ENCODE data around the gene PTPN22. TPM values are rescaled to one million over a fixed set of nuclear protein-coding genes. Genes with fewer than 3 reads are reported as not detected.

Gene PTPN22
- total RNA-seq, 1 experiment from 2014 or later: not detected

DNA sequence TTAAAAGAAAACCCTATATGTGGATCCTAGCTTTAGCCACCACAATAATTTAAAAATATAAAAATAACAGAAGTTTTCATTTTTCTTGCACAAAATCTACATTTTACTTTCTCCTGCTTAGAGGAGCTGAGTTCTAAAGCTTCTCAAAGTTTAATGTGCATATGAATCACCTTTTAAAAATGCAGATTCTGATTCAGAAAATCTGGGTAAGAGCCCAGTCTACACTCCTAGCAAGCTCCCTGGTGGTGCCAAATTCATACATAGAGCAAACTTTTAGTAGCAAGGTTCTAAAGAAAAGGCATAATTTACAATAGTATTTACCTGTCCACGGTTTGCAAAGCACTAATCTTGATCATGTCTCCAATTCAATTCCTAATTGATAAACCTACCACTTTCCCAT, 78.5 kb downstream of the PTPN22 start:
- no peak overlapping the region for H3K27ac Mint-ChIP-seq
- H3K9me3 Mint-ChIP-seq: no peaks in the 10 kb centered on the region
- DNase-seq (ENCODE audit: low spot score): no peak
- H3K4me1 Mint-ChIP-seq: peaks cover 20% of the 10 kb centered on the region
- CTCF ChIA-PET: no interaction called here
- H3K36me3 Mint-ChIP-seq: peaks cover 32% of the 10 kb centered on the region
- no peak overlapping the region for H3K4me3 Mint-ChIP-seq
- H3K27me3 Mint-ChIP-seq (ENCODE audit: low read depth): no peaks in the 10 kb centered on the region
- TF ChIP-seq TEAD1 (CRISPR knock-in tag; IDR thresholded peaks at IDR 0.05) (no peak), ZBTB21 (CRISPR knock-in tag; IDR thresholded peaks at IDR 0.05; ENCODE audit: borderline replicate concordance) (no peak), NFATC4 (CRISPR knock-in tag; IDR thresholded peaks at IDR 0.05) (no peak), CBFB (CRISPR knock-in tag; IDR thresholded peaks at IDR 0.05; ENCODE audit: low read depth) (no peak), MXD4 (CRISPR knock-in tag; IDR thresholded peaks at IDR 0.05; ENCODE audit: borderline replicate concordance) (no peak), RELA (CRISPR knock-in tag; IDR thresholded peaks at IDR 0.05; ENCODE audit: borderline replicate concordance) (no peak), ZNF138 (CRISPR knock-in tag; conservative IDR thresholded peaks at IDR 0.05) (no peak), NR2C2 (CRISPR knock-in tag; IDR thresholded peaks at IDR 0.05) (no peak), EMX1 (CRISPR knock-in tag; IDR thresholded peaks at IDR 0.05) (no peak), GABPB1 (CRISPR knock-in tag; IDR thresholded peaks at IDR 0.05) (no peak), PRRX2 (CRISPR knock-in tag; IDR thresholded peaks at IDR 0.05) (no peak), IRF2 (CRISPR knock-in tag; IDR thresholded peaks at IDR 0.05; ENCODE audit: borderline replicate concordance, low read depth) (no peak)
- TF ChIP-seq, protein P1, sequence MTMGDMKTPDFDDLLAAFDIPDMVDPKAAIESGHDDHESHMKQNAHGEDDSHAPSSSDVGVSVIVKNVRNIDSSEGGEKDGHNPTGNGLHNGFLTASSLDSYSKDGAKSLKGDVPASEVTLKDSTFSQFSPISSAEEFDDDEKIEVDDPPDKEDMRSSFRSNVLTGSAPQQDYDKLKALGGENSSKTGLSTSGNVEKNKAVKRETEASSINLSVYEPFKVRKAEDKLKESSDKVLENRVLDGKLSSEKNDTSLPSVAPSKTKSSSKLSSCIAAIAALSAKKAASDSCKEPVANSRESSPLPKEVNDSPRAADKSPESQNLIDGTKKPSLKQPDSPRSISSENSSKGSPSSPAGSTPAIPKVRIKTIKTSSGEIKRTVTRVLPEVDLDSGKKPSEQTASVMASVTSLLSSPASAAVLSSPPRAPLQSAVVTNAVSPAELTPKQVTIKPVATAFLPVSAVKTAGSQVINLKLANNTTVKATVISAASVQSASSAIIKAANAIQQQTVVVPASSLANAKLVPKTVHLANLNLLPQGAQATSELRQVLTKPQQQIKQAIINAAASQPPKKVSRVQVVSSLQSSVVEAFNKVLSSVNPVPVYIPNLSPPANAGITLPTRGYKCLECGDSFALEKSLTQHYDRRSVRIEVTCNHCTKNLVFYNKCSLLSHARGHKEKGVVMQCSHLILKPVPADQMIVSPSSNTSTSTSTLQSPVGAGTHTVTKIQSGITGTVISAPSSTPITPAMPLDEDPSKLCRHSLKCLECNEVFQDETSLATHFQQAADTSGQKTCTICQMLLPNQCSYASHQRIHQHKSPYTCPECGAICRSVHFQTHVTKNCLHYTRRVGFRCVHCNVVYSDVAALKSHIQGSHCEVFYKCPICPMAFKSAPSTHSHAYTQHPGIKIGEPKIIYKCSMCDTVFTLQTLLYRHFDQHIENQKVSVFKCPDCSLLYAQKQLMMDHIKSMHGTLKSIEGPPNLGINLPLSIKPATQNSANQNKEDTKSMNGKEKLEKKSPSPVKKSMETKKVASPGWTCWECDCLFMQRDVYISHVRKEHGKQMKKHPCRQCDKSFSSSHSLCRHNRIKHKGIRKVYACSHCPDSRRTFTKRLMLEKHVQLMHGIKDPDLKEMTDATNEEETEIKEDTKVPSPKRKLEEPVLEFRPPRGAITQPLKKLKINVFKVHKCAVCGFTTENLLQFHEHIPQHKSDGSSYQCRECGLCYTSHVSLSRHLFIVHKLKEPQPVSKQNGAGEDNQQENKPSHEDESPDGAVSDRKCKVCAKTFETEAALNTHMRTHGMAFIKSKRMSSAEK (CRISPR knock-in tag; IDR thresholded peaks at IDR 0.05; ENCODE audit: borderline replicate concordance): no peak
- TF ChIP-seq, protein P2, sequence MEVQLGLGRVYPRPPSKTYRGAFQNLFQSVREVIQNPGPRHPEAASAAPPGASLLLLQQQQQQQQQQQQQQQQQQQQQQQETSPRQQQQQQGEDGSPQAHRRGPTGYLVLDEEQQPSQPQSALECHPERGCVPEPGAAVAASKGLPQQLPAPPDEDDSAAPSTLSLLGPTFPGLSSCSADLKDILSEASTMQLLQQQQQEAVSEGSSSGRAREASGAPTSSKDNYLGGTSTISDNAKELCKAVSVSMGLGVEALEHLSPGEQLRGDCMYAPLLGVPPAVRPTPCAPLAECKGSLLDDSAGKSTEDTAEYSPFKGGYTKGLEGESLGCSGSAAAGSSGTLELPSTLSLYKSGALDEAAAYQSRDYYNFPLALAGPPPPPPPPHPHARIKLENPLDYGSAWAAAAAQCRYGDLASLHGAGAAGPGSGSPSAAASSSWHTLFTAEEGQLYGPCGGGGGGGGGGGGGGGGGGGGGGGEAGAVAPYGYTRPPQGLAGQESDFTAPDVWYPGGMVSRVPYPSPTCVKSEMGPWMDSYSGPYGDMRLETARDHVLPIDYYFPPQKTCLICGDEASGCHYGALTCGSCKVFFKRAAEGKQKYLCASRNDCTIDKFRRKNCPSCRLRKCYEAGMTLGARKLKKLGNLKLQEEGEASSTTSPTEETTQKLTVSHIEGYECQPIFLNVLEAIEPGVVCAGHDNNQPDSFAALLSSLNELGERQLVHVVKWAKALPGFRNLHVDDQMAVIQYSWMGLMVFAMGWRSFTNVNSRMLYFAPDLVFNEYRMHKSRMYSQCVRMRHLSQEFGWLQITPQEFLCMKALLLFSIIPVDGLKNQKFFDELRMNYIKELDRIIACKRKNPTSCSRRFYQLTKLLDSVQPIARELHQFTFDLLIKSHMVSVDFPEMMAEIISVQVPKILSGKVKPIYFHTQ (CRISPR knock-in tag; IDR thresholded peaks at IDR 0.05): no peak
- TF ChIP-seq, protein P3, sequence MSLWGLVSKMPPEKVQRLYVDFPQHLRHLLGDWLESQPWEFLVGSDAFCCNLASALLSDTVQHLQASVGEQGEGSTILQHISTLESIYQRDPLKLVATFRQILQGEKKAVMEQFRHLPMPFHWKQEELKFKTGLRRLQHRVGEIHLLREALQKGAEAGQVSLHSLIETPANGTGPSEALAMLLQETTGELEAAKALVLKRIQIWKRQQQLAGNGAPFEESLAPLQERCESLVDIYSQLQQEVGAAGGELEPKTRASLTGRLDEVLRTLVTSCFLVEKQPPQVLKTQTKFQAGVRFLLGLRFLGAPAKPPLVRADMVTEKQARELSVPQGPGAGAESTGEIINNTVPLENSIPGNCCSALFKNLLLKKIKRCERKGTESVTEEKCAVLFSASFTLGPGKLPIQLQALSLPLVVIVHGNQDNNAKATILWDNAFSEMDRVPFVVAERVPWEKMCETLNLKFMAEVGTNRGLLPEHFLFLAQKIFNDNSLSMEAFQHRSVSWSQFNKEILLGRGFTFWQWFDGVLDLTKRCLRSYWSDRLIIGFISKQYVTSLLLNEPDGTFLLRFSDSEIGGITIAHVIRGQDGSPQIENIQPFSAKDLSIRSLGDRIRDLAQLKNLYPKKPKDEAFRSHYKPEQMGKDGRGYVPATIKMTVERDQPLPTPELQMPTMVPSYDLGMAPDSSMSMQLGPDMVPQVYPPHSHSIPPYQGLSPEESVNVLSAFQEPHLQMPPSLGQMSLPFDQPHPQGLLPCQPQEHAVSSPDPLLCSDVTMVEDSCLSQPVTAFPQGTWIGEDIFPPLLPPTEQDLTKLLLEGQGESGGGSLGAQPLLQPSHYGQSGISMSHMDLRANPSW (CRISPR knock-in tag; conservative IDR thresholded peaks at IDR 0.05; ENCODE audit: low read depth): no peak
- TF ChIP-seq, protein P4, sequence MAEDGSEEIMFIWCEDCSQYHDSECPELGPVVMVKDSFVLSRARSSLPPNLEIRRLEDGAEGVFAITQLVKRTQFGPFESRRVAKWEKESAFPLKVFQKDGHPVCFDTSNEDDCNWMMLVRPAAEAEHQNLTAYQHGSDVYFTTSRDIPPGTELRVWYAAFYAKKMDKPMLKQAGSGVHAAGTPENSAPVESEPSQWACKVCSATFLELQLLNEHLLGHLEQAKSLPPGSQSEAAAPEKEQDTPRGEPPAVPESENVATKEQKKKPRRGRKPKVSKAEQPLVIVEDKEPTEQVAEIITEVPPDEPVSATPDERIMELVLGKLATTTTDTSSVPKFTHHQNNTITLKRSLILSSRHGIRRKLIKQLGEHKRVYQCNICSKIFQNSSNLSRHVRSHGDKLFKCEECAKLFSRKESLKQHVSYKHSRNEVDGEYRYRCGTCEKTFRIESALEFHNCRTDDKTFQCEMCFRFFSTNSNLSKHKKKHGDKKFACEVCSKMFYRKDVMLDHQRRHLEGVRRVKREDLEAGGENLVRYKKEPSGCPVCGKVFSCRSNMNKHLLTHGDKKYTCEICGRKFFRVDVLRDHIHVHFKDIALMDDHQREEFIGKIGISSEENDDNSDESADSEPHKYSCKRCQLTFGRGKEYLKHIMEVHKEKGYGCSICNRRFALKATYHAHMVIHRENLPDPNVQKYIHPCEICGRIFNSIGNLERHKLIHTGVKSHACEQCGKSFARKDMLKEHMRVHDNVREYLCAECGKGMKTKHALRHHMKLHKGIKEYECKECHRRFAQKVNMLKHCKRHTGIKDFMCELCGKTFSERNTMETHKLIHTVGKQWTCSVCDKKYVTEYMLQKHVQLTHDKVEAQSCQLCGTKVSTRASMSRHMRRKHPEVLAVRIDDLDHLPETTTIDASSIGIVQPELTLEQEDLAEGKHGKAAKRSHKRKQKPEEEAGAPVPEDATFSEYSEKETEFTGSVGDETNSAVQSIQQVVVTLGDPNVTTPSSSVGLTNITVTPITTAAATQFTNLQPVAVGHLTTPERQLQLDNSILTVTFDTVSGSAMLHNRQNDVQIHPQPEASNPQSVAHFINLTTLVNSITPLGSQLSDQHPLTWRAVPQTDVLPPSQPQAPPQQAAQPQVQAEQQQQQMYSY (CRISPR knock-in tag; IDR thresholded peaks at IDR 0.05): no peak
- TF ChIP-seq, protein P5, sequence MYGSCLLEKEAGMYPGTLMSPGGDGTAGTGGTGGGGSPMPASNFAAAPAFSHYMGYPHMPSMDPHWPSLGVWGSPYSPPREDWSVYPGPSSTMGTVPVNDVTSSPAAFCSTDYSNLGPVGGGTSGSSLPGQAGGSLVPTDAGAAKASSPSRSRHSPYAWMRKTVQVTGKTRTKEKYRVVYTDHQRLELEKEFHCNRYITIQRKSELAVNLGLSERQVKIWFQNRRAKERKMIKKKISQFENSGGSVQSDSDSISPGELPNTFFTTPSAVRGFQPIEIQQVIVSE (CRISPR knock-in tag; IDR thresholded peaks at IDR 0.05; ENCODE audit: borderline replicate concordance): no peak
- TF ChIP-seq, protein P6, sequence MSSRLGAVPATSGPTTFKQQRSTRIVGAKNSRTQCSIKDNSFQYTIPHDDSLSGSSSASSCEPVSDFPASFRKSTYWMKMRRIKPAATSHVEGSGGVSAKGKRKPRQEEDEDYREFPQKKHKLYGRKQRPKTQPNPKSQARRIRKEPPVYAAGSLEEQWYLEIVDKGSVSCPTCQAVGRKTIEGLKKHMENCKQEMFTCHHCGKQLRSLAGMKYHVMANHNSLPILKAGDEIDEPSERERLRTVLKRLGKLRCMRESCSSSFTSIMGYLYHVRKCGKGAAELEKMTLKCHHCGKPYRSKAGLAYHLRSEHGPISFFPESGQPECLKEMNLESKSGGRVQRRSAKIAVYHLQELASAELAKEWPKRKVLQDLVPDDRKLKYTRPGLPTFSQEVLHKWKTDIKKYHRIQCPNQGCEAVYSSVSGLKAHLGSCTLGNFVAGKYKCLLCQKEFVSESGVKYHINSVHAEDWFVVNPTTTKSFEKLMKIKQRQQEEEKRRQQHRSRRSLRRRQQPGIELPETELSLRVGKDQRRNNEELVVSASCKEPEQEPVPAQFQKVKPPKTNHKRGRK (CRISPR knock-in tag; IDR thresholded peaks at IDR 0.05; ENCODE audit: borderline replicate concordance): no peak
- ATAC-seq: no peak
- POLR2A ChIA-PET: interaction anchor here (0.6 kb wide), 2 partner anchors 77 to 707 kb away, joined by 3 to 12 read pairs; no protein-coding TSS in a partner anchor

Measured in WTC11 (cell line).